ENCODE results near the gene TH.
"Not testable (repeated sequence)": the region's sequence is repeated elsewhere in the genome, so short reads cannot be mapped to it uniquely, and the experiment has no call there.

The TH gene

DNA sequence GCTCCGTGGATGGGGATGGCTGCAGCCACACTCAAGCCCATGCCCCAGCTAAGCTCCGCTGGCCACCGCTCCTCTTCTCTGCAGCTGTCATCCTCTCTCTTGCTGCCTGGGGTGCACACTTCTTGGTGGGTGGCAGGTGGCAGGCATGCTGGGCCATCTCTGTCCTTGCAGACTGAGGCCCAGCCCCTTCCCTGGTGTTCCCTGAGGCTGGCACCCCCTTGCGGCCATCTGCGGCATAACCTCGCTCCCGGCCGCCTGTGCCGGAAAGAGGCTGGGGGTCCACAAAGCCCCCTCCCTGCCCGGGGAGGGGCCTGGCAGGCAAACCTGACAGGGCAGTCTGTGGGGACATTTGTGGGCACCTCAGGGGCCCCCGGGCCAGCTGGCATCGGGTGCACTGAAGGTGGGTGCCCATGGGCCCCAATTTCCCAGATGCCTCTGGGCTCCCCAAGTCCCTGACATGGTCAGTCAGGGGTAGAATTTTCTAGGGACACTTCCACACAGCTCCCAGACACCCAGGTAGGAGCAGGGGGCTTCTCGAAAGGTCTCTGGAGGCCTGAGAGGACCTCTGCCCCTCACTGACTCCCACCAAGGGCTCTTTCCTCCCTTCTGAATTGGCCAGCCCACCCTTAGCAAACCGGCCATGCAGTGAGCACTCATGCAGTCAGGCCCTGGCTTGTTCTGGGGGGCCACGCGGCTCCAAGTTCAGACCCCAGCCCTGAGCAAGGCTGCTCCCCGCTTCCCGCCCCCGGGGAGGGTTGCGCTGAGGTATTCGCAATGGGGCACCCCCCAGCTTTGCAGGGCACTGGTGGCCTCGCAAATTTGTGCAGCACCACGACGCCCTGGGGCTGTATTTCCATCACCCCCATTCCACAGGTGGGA, 23.5 kb upstream of the TH start:
- DNase-seq: peak; percentile 79

DNA sequence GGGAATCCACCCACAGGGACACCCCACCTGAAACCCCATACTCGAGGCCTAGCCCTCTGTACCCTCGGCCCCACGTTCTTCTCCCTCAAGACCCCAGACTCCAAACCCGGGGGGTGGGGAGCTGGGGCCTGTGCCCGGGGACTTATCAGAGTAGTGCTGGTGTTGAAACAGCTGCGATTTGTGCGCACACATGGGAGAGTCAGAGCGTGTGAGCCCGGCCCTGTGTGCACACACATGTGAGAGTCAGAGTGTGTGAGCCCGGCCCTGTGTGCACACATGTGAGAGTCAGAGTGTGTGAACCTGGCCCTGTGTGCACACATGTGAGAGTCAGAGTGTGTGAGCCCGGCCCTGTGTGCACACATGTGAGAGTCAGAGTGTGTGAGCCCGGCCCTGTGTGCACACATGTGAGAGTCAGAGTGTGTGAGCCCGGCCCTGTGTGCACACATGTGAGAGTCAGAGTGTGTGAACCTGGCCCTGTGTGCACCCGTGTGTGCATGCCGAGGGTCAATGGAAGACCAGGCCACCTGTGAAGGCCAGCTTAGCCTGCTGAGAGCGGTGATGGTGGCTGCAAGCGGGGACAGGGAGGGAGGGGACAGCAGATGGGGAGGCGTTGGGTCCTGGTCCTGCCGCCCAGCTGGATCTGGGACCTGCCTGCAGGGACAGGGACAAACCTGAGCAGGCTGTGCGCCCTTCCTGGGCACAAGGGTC, 22.4 kb upstream of the TH start:
- peak; percentile 51 for DNase-seq

GRCh38 chr11:2193099-2193887, 21.7 kb upstream of the TH start:
- DNase-seq: peak; percentile 37

DNA sequence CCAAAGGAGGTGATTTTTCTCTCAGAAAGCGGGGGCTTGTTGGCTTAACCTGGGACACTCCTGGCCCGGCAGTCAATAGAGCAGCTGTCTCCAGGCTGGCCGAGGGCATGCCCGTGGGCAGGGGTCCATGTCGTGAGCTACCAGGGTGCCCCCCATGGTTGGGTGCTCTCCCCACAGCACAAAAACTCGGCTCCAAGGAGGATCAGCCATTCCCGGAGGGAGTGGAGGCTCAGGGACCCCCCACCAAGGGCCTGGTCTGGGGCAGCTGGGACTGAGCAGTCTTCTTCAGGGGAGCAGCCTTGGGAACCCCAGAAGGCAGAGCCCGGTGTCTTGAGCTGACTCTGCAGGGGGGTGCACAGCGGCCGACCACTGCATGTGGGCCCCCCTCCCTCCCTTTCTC, 20.8 kb upstream of the TH start:
- no peak for DNase-seq

- DNase-seq: peak; percentile 60
These were observed 20.3 kb upstream of the TH start for GRCh38 chr11:2191883-2192282.

DNA sequence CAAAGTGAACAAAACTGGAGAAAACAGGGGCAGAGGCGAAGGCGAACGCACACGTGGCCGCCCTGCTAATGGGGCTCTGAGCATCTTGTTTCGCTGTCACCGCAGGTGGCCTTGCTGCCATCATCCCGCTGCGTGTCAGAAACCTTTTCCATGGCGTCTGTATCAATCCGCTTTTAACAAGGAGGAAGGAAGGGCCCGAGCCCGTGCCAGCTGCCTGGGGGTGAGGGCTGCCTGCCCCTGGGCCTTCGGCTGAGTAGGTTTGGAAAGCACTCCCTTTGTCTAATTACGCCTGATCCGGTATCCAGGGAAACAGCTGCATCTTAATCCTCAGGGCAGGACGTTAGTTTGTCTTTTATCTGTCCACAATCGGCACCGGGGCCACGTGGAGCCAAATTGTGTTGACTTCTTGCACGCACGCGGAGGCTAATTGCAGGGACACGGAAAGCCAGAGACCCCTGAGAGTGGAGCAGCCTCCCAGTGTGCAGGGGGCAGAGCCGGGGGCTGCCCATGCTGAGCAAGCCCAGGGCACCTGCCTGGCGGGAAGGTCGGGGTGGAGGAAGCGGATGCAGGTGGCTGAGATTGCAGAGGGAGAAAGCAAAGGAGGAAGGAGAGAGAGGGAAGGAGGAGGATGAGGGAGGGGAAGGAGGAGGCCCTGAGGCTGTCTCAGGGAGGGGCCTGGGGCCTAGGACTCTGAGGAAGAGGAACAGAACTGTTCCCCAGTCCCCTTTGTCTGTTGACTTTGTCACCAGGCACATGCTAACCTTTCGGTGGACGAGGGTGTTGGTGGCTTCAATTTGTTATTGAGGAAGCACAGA, 19.2 kb upstream of the TH start:
- peak; percentile 96 for DNase-seq

GRCh38 chr11:2189938-2190656, 18.5 kb upstream of the TH start:
- peak; percentile 61 for DNase-seq

- DNase-seq: no peak
These were observed 17.1 kb upstream of the TH start for GRCh38 chr11:2188745-2189144.

- no peak for DNase-seq
These were observed 15.7 kb upstream of the TH start for GRCh38 chr11:2187280-2187707.

DNA sequence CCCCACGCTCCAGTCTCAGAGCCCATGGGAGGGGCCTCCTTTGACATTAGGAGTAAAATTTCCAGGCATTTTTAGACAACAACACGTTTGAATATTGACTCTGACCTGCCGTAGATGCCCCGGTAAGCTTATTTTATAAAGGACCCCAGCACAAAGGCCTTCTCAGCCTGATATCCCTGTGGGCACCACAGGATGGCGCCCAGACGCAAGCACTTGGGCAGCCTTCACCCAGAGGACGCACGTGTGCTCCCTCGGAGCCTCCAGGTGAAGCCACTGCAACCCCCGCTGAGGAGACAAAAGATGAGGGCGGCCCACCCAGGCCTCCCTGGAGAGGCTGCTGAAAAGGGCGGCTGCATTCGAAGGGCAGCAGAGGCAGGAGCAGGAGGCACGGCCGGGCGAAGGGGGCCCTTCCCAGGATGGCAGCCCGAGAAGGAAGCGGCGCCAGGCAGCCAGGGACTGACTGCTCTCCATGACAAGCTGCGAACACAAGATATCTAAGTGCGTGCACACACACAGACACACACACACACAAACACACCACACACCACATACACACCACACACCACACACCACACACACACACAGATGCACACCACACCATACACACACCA, 15.2 kb upstream of the TH start:
- peak; percentile 92 for DNase-seq

DNA sequence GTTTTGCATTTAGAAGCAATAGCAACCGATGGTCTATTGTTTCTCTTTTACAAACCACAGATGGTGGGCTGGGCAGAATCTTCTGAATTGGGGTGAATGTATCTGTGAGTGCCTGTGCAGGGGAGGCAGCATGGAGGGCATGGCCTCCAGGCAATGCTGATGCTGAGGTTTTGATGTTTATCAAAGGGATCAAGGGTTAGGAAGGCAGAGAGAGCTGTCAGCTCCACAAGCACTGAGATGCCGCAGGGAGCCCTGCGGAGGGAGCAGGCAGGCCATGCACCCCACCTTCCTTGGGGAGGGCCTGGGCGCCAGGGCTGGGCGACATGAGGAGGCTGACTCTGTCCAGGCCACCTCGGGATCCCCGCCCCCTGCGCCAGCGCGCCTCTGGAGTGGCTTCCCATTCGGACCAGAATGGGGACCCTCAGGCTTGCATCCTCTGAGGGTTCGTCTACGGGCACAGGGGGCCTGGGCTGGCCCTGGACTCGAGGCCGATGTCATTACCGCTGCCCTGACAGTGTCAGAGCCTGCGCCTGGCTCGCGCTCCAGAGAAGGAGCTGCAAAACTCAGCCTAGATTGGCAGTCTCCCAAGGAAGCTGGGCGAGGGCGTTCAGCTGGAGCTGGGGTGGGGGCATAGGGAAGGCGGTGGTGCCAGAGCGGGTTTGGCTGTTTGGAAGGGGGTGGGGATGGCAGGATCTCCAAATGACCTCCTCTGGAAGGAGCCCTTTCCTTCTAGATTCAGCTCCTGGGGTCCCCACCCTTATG, 13.9 kb upstream of the TH start:
- peak; percentile 33 for DNase-seq

DNA sequence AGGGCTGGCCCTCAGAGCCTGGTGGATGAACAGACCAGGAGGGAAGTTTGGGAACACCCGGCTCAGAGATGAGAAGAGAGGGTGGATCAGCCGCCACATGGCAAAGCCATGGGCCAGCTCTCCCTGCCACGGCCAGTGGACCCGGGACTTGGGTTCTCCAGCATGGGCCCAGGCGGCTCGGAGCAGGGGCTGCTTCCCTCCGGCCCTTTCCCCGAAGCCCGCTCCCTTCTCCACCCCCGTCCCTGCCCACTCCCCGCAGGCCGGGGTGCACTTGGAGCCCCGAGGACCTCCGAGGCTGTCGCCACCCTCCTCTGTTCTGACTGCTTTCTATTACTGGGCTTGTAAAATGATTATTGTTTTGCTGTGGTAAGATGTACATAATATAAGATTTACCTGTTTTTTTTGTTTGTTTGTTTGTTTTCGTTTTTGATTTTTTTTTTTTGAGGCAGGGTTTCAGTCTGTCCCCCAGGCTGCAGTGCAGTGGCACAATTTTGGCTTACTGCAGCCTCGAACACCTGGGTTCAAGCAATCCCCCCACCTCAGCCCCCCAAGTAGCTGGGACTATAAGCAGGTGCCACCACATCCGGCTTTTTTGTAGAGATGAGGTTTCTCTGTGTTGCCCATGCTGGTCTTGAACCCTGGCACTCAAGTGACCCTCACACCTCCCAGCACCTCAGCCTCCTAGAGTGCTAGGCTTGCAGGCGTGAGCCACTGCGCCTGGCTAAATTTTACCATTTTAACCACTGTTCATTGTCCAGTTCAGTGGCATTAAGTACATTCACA, 11.3 kb upstream of the TH start:
- DNase-seq: no peak

- no peak for DNase-seq
These were observed 10.5 kb upstream of the TH start for GRCh38 chr11:2182075-2182474.

GRCh38 chr11:2180789-2181370, 9.3 kb upstream of the TH start:
- no peak for DNase-seq

DNA sequence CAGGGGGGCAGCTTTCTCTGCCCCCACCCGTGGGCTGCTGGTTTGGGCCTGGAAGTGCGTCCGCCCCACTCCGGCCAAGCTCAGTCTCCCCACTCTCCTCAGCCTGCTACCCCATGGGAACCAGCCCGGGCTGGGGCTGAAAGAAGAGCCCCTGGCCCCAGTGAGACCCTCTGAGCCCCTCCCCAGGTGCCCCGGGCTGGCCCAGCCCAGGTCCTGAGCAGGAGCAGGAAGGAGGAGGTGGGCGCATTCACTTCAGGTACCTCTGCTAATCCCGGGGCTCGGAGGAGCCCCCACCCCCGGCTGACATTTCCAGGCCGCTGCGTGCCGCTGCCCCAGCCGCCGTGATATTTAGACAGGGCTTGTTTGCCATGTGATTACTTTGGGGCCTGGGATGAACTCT, 8.7 kb upstream of the TH start:
- no peak for DNase-seq

- no peak for DNase-seq
These were observed 7.9 kb upstream of the TH start for GRCh38 chr11:2179516-2179915.

DNA sequence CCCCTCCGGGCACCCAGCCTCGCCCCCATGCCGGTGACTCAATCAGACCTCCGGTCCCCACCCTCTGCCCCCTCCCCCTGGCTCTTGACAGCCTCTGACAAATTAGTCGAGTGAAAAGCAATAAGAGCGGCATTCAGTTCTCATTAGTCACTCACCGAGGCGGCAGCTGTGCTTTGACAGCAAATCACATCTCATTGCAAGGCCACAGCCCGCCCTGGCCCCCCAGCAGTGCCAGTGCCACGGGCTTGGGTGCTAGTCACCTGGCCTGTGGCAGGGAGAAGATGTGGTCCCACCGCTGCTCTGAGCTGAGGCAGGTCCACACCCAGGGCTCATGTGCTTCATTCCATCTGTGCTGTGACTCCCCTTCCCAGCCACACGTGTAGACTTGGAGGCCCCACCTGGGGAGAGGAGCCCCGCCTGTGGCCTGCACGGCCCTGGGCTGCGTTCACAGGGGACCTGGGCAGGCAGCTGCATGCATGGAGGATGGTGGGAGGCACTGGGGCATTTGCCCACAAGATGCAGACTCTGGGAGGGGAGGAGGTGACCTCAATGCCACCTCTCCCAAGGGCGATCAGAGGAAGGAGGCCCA, 7.4 kb upstream of the TH start:
- DNase-seq: peak; percentile 84

GRCh38 chr11:2178055-2178773, 6.6 kb upstream of the TH start:
- DNase-seq: not testable (repeated sequence)
